ENCODE measurements around the gene ZNF26. TPM values are rescaled to one million over a fixed set of nuclear protein-coding genes. Genes with fewer than 3 reads are reported as not detected.
"Not testable (repeated sequence)": the region's sequence is repeated elsewhere in the genome, so short reads cannot be mapped to it uniquely, and the experiment has no call there.

The ZNF26 gene
- total RNA-seq, 2 experiments from 2014 or later, result 15.7 to 22.2 TPM

GRCh38 chr12:132955094-132956010 lies 30.8 kb upstream of the ZNF26 start:
- no peaks in the 10 kb centered on the region for H3K36me3 ChIP-seq (ENCODE audit: insufficient read depth, low read length)
- no peak overlapping the region; the same call in 1 of the 2 replicates for H2AFZ ChIP-seq (ENCODE audit: low read length)
- intact Hi-C loops (cut with micrococcal nuclease; ENCODE audit: unreplicated experiment), result loop anchor here (1.0 kb wide), 2 partner anchors 31 to 125 kb away; partner anchors contain the start of genes ZNF140 and ZNF26
- no TSS peak for BruUV-seq (replicated peaks)
- CTCF ChIA-PET (ENCODE audit: unreplicated experiment), result no interaction called here
- no peaks in the 10 kb centered on the region for H3K79me2 ChIP-seq (ENCODE audit: insufficient read depth, low read depth, low read length)
- peak; percentile 5 for DNase-seq (ENCODE audit: low spot score)
- H3K4me3 ChIP-seq (ENCODE audit: low read depth, low read length, poor library complexity, severe bottlenecking), result peak overlapping the region; percentile 95
- TF ChIP-seq CTCF (conservative IDR thresholded peaks at IDR 0.05; ENCODE audit: low read length) (no peak), EZH2phosphoT487 (IDR thresholded peaks at IDR 0.05; ENCODE audit: borderline replicate concordance, low read depth, low read length) (no peak)
- H3K4me1 ChIP-seq (ENCODE audit: insufficient read depth, low read length, poor library complexity, severe bottlenecking), result peaks cover 5% of the 10 kb centered on the region
- H4K20me1 ChIP-seq (ENCODE audit: insufficient read depth, low read length), result no peaks in the 10 kb centered on the region
- peaks cover 19% of the 10 kb centered on the region; the same call in 1 of the 2 replicates for H3K9me3 ChIP-seq (ENCODE audit: low read length)
- no peak overlapping the region for H3K27ac ChIP-seq (ENCODE audit: low read depth, low read length, poor library complexity, severe bottlenecking)
- POLR2A ChIA-PET, result no interaction called here
- no peaks in the 10 kb centered on the region for H3K9me2 ChIP-seq (ENCODE audit: insufficient read depth, low read length)
- peak overlapping the region; percentile 99 for H3K4me2 ChIP-seq (ENCODE audit: low read length)

- Histone ChIP-seq H3K4me3 (ENCODE audit: low read depth, low read length, poor library complexity, severe bottlenecking) (peak within 1 kb of the TSS; percentile 95), H3K4me1 (ENCODE audit: insufficient read depth, low read length, poor library complexity, severe bottlenecking) (peaks cover 5% of the 10 kb centered on the region), H3K9me3 (ENCODE audit: low read length) (peaks cover 12% of the 10 kb centered on the region; the same call in 1 of the 2 replicates), H4K20me1 (ENCODE audit: insufficient read depth, low read length) (no peaks in the 10 kb centered on the region), H3K36me3 (ENCODE audit: insufficient read depth, low read length) (no peaks in the 10 kb centered on the region), H3K27ac (ENCODE audit: low read depth, low read length, poor library complexity, severe bottlenecking) (peak within 1 kb of the TSS; percentile 34), H3K4me2 (ENCODE audit: low read length) (peak within 1 kb of the TSS; percentile 99), H3K9me2 (ENCODE audit: insufficient read depth, low read length) (no peaks in the 10 kb centered on the region), H3K79me2 (ENCODE audit: insufficient read depth, low read depth, low read length) (no peaks in the 10 kb centered on the region), H2AFZ (ENCODE audit: low read length) (peak within 1 kb of the TSS; percentile 100)
- intact Hi-C loops (cut with micrococcal nuclease; ENCODE audit: unreplicated experiment), result loop anchor here (1.0 kb wide), 2 partner anchors 30 to 124 kb away; partner anchors contain the start of genes ZNF140 and ZNF26
- no TSS peak for BruUV-seq (replicated peaks)
- ChIA-PET POLR2A (no interaction called here), CTCF (ENCODE audit: unreplicated experiment) (no interaction called here)
- DNase-seq (ENCODE audit: low spot score), result peak; percentile 89
- TF ChIP-seq CTCF (conservative IDR thresholded peaks at IDR 0.05; ENCODE audit: low read length) (no peak), EZH2phosphoT487 (IDR thresholded peaks at IDR 0.05; ENCODE audit: borderline replicate concordance, low read depth, low read length) (no peak)
Observed at GRCh38 chr12:132956011-132956788, 30.0 kb upstream of the ZNF26 start, which contains the start of gene ZNF605. ZNF605 (minus strand) TSS chr12:132956306; CDS start chr12:132945635, 10,671 bp downstream.

GRCh38 chr12:132961790-132962189 lies 24.4 kb upstream of the ZNF26 start:
- H3K9me2 ChIP-seq (ENCODE audit: insufficient read depth, low read length); H3K4me2 ChIP-seq (ENCODE audit: low read length); DNase-seq (ENCODE audit: low spot score); CTCF ChIA-PET (ENCODE audit: unreplicated experiment); BruUV-seq (replicated peaks); intact Hi-C loops (cut with micrococcal nuclease; ENCODE audit: unreplicated experiment); H3K9me3 ChIP-seq (ENCODE audit: low read length); H3K4me1 ChIP-seq (ENCODE audit: insufficient read depth, low read length, poor library complexity, severe bottlenecking); H3K27ac ChIP-seq (ENCODE audit: low read depth, low read length, poor library complexity, severe bottlenecking); H4K20me1 ChIP-seq (ENCODE audit: insufficient read depth, low read length); POLR2A ChIA-PET; H3K79me2 ChIP-seq (ENCODE audit: insufficient read depth, low read depth, low read length); H3K4me3 ChIP-seq (ENCODE audit: low read depth, low read length, poor library complexity, severe bottlenecking); H3K36me3 ChIP-seq (ENCODE audit: insufficient read depth, low read length); H2AFZ ChIP-seq (ENCODE audit: low read length): not testable (repeated sequence)
